Activated T-cell treated with anti-CD3 and anti-CD28 coated beads for 1 hour (primary cell): ENCODE results near the gene ALG5.
A peak's percentile ranks its signal among the peaks of the same experiment; 100 is the strongest.

Experiments
- DNase-seq: peaks from one replicate; pipeline ENCODE4 v3.0.0-alpha.2; 2020; ENCODE audit warnings: low read depth

ALG5 gene

GRCh38 chr13:36999054-36999714 is at the start of gene ALG5:
Gene ALG5 (minus strand): TSS chr13:36999340. CDS start chr13:36999300, 40 bp downstream.
- peak; percentile 89 for DNase-seq

- DNase-seq, result no peak
Measured at GRCh38 chr13:37047846-37048245, 48.7 kb upstream of the ALG5 start.

- no peak for DNase-seq
Measured at GRCh38 chr13:37047032-37047431, 47.9 kb upstream of the ALG5 start.

GRCh38 chr13:37046062-37046461 is 46.9 kb upstream of the ALG5 start:
- no peak for DNase-seq

GRCh38 chr13:37040789-37041188 is 41.6 kb upstream of the ALG5 start:
- no peak for DNase-seq

- DNase-seq, result no peak
Measured at GRCh38 chr13:37039896-37040295, 40.8 kb upstream of the ALG5 start.

GRCh38 chr13:37037241-37037640 is 38.1 kb upstream of the ALG5 start:
- no peak for DNase-seq

- no peak for DNase-seq
Measured at GRCh38 chr13:37029617-37030016, 30.5 kb upstream of the ALG5 start.

GRCh38 chr13:37027639-37028038 is 28.5 kb upstream of the ALG5 start:
- DNase-seq, result no peak

GRCh38 chr13:37026771-37027170 is 27.6 kb upstream of the ALG5 start:
- no peak for DNase-seq

GRCh38 chr13:37023871-37024270 is 24.7 kb upstream of the ALG5 start:
- DNase-seq, result no peak

- DNase-seq, result no peak
Measured at GRCh38 chr13:37014609-37015008, 15.5 kb upstream of the ALG5 start.

GRCh38 chr13:37011788-37012187 is 12.6 kb upstream of the ALG5 start:
- no peak for DNase-seq

GRCh38 chr13:37011002-37011401 is 11.9 kb upstream of the ALG5 start:
- no peak for DNase-seq

- no peak for DNase-seq
Measured at GRCh38 chr13:37010424-37010823, 11.3 kb upstream of the ALG5 start.

- DNase-seq, result no peak
Measured at GRCh38 chr13:37009692-37010091, 10.6 kb upstream of the ALG5 start.

GRCh38 chr13:37001921-37002250 is 2.7 kb upstream of the ALG5 start:
- no peak for DNase-seq

GRCh38 chr13:36998624-36999041 is 507 bp downstream of the ALG5 start:
- peak; percentile 4 for DNase-seq

- DNase-seq, result no peak
Measured at GRCh38 chr13:36997716-36998427, 1.3 kb downstream of the ALG5 start.

GRCh38 chr13:36992362-36992761 is 6.8 kb downstream of the ALG5 start:
- DNase-seq, result no peak

GRCh38 chr13:36986462-36987240 is 12.5 kb downstream of the ALG5 start:
- no peak for DNase-seq

GRCh38 chr13:36981156-36981743 is 17.9 kb downstream of the ALG5 start:
- no peak for DNase-seq
